ENCODE measurements around the gene CUX1.
"Not testable (repeated sequence)": the region's sequence is repeated elsewhere in the genome, so short reads cannot be mapped to it uniquely, and the experiment has no call there.

CUX1 gene

DNA sequence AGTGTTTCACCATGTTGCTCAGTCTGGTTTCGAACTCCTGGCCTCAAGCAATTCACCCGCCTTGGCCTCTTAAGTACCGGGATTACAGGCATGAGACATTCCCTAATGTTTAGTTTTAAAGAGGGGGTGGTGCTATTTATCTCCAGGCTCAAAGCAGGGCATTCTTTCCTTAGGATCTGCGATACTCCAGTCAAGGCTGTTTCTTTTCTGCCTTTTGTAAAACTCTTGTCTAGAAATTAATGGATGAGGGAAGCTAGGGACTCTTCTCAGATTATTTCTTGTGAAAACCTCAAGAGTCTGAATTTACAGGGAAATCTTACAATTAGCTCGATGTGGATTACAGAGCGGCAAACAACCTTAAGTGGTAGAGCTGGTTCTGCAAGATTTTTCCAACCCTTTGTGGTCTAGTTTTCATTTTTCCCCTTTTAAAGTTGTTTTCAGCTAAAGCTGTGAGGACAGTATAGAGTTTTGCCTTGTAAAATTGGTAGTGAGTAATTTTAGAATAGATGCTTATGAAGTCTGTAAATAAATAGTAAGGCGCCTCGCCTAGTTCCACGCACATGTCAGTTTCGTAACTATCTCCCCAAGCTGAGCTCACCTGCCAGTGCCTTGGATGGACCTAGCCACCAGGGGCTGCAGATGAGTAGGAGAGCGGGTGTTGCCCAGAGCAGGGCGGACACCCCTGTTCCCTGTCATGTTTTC, 53.1 kb downstream of the CUX1 start:
- no peak for DNase-seq

- DNase-seq = no peak
Observed at GRCh38 chr7:101871351-101871750, 53.9 kb downstream of the CUX1 start.

GRCh38 chr7:101874028-101874427, 56.6 kb downstream of the CUX1 start:
- no peak for DNase-seq

DNA sequence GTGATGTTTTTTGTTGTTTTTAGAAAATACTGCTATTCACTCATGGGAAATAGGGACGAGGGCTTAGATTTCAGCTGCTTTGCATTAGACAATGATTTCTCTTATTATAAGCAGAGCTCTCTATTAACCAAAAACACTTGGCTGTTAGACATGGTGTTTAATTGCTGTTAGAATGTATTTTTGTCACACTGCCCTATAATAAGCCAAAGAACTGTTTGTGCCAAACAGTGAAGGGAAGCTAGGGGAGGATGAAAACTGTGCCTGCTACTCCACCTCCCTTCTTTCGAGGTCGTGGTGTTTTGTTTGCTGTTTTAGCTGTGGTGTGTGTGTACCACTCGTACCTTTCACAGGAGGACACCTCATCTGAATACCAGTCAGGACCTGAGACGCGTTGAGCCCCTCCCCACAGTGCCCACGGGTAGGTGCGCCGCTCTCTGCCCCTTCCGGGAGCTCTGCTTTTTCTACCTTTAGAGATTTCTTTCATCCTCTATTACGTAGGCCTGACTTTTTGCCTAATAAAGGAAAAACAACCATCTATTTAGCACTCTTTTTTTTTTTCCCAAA, 57.9 kb downstream of the CUX1 start:
- no peak for DNase-seq

DNA sequence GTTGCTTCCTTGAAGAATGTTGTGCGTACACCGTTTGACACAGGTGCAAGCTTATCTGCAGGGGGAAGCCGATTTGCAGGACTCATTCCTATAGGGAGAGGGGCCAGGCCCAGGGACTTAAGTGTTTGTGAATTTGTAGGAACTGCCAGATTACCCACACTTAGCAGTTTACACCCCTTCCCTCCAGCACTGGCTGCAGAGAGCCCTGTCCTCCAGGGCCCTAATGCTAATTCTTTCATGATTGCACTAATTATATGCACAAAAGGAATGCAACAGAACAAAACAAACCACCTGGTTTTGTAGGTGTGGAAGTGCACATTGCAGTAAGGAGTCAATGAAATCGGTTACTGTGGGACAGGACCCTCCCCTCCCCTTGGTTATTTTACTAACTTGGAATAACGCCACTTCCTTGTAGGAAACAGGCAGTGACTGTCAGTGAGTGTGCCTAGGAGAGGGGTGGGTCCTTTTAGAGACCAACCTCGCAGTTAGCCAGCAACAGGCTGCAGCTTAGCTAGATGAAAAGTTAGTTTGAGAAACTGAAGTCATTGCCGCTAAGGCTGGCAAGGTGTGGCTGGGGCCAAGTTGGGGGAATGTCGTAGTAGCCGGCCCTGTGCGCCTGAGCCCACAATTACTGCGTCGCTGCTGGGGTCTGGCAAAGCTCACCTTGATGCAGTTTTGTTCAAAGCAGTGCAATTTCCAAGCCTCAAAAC, 60.6 kb downstream of the CUX1 start:
- no peak for DNase-seq

DNA sequence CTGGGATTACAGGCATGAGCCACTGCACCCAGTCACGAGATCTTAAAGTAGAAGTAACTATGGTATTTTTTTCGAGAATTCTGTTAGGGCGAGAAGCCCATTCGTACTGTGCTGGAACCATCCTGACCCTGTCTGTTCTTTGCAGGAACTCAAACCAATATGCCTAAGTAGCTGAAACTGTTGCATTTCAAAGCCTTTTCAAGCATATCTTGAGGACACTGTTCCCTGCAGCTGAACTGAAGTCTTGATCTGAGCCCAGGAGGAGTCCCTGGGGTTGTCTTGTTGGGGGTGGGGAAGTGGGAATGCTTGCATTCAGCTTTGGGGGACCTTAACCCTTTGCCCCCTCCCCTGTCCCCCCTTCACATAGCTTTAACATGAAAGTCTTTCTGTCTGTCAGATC, 61.5 kb downstream of the CUX1 start:
- DNase-seq = no peak

DNA sequence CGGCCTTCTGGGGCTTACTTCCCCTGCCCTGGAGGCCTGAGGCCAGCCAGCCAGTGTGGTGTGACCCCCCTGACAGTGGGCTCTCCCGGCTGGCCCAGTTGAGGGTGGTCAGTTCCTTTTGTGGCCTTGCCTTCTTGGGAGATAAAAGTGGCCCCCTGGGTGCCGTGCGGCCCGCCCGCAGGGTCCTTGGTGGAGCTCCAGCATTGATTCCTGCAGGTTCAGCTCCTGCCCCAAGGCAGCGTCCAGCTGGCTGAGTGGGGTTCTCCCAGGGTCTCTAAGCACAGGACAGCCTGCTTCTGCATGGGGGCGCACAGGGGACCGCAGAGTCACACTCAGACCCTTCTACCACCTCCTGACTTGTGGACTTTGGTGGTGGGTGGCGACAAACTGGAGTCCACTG, 62.1 kb downstream of the CUX1 start:
- no peak for DNase-seq

GRCh38 chr7:101880282-101881054, 63.0 kb downstream of the CUX1 start:
- DNase-seq = no peak

GRCh38 chr7:101882005-101882421, 64.6 kb downstream of the CUX1 start:
- no peak for DNase-seq

DNA sequence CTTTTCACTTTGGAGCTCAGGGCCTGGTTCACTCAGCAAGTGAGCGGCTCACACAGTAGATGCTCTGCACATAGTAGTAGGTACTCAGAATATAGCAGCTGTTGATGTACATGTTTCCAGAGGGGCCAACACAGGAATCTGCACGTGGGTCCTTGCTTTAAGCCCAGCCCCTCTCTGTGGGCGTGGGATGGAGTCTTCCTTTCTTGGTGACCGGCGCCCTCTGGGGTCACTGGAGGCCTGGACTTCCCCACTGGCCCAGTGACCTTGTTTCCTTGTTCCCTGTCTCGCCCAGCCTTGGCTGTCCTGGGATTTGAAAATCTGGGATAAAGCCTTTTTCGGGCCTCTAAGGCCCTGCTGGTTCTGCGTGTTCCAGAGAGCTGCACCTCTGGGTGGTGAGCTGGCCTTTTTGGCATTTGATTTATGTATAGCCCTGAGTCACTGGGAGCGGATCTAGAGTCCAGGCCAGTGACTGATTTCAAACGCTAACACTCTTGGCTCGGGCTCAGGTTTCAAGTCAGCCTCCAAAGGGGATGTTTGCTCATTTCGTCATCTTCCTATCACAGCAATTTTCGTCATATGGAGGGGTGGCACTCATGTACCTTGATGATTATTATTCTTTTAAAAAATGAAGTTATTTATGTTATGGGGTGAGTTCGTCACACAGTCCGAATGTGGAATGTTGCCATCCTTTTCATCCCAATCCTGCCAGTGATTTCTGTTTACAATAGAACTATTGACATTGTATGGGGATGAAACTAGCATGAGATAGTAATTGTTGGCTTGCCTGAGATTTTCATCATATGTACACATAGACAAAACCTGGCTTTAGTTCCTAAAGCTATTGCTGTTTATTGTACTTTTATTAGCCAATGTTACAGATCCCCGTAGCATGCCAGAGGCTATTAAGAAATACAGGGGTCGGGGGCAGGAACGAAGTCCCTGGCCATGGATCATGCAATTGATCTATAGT, 65.5 kb downstream of the CUX1 start:
- no peak for DNase-seq

DNA sequence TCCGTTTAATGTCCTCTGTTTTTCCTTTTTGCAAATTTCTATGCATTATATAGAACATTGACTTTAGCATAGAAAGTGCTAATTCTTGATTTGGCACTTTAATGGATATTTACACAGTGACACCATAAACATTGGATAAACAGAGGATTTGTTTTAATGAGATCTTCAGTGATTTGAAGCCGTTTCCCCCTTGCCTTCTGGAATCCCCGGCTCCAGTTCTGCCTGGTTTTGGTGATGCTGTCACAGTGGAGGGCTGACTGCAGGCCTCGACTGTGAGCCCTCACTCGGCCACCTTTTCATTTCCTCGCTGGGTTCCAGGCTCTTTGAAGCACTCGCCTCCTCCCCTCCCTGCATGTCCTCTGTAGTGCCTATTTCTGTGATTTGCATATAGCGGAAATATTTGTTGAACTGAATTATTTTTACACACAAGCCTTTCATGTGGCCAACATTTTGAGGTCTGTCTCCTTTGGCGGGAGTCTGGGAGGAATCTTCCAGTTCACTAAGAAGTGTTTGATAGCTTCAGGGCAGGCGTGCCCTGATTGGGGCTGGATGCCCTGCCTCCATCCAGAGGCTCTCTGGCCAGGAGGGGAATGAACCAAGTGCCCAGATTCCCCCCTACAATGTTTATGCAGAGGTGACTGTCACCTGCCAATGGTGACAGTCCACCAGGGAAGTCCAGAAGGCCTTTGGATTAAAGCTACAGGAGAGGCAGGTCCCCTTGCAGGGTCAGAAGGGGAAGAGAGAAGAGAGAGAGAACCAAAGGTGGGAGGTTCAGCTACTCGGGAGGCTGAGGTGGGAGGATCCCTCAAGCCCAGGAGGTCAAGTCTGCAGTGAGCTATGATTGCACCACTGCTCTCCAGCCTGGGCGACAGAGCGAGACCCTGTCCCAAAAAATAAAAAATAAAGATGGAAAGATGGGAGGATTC, 67.5 kb downstream of the CUX1 start:
- DNase-seq = no peak

- DNase-seq = no peak
Observed at GRCh38 chr7:101885597-101885955, 68.2 kb downstream of the CUX1 start.

GRCh38 chr7:101887352-101887751, 69.9 kb downstream of the CUX1 start:
- not testable (repeated sequence) for DNase-seq

DNA sequence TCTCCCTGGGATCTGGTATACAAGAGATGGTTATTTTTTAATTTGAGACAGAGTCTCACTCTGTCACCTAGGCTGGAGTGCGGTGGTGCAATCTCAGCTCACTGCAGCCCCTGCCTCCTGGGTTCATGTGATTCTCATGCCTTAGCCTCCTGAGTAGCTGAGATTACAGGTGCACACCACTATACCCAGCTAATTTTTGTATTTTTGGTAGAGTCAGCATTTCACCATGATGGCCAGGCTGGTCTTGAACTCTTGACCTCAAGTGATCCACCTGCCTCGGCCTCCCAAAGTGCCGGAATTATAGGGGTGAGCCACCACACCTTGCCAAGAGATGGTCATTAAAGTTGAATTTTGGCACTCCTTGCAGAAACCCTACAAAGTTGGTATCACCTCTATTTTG, 71.1 kb downstream of the CUX1 start:
- not testable (repeated sequence) for DNase-seq

DNA sequence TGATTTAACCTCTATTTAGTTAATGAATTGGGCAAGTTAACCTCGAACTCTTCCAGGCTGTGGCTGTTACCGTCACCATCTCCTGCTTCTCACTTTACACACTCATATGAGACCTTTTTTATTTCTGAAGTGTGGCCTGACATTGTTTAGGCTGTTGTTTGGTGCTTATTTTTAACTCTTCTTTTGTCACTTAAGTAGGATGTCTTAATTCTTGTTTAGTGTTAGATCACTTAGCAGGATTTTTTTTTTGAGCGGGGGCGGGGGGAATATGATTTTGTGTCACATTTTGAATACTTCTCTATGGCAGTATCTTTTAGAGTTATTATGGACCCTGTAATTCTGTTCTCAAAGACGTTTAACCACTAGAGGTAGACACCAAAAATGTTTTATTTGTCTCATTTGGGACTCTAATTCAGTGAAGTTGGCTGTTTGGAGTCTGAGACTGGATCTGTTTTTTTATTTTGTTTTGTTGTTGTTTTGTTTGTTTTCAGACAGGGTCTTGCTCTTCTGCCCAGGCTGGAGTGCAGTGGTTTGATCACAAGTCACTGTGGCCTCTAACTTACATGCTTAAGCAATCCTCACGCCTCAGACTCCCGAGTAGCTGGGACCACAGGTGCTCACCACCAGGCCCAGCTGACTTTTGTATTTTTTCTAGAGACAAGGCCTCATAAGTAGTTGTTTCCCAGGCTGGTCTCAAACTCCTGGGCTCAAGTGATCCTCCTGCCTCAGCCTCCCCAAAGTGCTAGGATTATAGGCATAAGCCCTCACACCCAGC, 73.5 kb downstream of the CUX1 start:
- no peak for DNase-seq

DNA sequence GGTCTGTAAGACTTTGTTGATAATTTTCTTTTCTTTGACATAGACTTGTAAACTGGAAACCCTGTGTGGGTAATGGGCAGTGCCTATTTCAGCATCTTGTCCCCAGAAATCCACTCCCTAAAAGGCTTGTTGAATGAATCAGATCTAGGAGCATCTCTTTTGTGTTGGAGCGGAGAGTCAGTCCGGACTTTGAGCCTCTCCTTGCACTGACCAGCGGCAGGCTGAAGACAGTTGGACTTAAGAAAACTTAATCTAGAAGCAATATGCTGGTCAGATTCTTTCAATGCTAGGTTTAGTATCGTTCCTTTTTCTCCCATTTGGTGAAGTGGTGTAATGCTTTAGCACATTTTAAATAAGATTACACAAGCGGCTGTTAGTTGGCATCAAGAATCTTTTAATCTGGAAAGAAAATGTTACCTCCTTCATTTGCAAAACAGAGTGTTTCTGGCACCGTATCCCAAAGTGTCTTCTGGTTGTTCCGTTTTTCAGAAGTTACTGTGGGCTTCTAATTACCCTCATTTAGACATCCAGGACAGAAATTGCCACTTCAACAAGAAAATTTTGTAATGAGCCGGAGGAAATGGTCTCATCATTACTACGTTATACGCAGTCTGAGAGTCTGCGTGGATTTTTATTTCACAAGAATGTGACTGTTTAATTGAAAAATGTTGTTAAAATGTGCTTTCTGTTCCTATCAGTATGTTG, 74.7 kb downstream of the CUX1 start:
- no peak for DNase-seq

DNA sequence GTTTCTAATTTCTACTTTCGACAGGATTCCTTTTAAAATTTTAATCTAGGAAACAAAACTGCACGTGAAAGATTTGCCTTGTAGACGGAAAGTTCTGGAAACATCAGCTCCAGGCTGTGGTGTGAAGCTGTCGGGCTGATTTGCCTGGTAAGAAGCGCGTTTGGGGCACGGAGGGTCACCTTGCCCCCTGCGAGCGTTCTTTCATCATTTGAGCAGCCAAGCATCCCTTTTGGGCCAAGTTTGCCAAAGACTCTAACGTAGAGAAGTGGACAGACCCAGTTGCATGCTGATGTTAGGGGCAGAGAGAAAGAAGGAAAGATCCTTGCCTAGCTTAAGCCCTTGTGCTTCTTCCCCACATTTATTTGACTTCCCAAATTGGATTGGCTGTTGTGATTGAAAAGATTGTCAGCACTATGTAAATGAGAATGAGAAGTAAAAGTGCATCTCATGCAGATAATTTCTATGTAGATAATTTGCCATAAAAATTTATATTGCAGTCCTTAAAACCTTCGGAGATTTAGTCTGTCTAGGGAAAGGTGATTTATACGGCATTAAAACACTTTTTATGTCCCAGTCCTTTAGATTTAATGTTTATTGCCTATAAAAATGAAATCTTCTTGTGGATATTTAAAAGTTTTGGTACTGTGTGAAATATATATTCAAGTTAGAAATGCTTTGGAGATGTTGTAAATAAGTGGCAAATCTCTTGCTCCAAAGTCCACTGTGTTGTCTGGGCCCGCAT, 76.1 kb downstream of the CUX1 start:
- DNase-seq = no peak

DNA sequence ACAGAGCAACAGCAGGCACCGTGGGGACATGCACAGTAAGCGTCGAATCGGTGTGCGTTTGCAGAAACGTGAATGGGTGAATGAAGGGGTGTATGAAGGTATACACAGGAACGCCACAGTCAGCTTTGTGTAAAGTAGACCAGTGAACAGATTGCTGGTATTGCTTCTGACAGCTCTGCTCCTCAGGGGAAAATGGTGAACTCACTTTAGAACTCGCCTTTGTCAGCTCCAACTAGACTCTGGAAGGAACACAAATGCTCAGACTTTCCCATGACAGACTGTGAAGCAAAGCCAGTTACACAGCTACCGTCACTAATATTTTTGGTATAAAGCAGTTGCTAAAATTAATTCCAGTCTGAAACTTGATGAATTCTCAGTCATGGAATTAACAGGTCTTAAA, 78.9 kb downstream of the CUX1 start:
- no peak for DNase-seq

DNA sequence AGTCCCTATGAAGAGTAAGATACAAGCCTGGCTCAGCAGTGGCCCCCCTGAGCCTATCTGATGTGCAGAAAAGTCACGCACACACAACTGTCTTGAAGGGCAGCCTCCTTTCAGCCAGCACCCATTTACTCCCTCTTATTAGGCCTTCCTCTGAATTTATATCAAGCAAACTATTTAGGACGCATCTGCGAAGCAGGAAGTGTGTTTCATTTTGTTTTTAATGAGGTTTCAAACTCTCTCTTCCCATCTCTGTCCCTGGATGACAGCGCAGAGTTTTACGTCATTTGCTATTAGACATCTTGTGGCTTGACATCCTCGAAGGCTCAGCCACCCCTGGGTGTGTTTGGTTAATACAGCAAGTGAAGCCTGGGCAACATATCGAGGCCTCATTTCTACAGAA, 79.5 kb downstream of the CUX1 start:
- no peak for DNase-seq
